ENCODE data around the gene ACER2. TPM values are rescaled to one million over a fixed set of nuclear protein-coding genes. Genes with fewer than 3 reads are reported as not detected.

Gene ACER2
- total RNA-seq, 1 donor from 2014 or later = 3.4 TPM

GRCh38 chr9:19456426-19456825 is 47.6 kb downstream of the ACER2 start:
- no peak for DNase-seq (ENCODE audit: low spot score)

DNA sequence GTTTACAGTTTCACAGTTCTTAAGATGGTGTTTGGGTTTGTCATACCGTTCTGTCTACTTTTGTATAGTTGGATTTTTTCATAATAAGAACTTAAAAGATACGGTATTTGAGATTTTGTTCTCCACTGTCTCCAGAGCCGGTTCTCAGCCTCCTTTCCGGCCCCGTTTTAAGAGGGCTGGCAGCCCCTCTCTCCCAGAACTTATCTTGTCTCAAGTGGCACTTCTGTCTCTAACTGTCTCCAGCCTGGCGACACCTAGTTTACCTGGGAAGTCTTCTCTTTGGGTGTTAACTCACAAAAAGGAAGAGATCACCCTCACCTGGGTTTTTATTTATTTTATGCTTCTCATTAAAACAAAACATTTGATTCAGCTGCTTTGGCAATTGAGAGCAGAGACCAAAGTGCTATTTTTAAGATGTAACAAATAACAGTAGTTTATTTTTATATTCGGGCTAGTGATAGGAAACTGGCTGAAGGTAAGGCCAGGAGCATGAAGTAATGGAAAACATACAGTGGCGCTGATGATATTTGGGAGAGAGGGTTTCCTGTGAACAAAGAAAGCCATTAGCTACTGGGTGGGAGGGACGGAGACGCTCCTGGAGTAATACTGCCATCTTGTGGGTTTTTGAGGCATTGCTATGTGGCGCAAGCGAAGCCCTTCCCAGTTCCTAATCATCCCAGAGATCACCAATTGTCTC is 48.3 kb downstream of the ACER2 start:
- DNase-seq (ENCODE audit: low spot score) = peak; percentile 76

GRCh38 chr9:19457693-19458009 is 48.8 kb downstream of the ACER2 start:
- no peak for DNase-seq (ENCODE audit: low spot score)

GRCh38 chr9:19460243-19460642 is 51.4 kb downstream of the ACER2 start:
- DNase-seq (ENCODE audit: low spot score) = no peak

DNA sequence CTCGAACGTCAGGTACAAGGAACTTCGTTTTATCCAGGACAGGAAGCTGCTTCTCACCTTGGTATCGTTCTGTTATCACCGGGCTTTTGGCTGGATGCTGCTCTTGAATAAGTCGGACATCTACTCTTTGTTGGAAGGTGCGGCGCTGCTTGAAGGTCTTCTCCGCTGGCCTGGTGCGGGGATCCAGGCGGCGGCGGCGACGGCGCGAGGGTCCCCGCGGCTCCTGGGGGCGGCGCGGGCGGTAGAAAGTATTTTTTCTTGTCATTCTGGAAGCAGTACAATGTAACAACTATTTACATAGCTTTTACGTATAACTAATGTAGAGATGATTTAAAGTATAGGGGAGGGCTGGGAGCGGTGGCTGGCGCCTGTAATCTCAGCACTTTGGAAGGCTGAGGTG is 52.3 kb downstream of the ACER2 start:
- DNase-seq (ENCODE audit: low spot score) = no peak

DNA sequence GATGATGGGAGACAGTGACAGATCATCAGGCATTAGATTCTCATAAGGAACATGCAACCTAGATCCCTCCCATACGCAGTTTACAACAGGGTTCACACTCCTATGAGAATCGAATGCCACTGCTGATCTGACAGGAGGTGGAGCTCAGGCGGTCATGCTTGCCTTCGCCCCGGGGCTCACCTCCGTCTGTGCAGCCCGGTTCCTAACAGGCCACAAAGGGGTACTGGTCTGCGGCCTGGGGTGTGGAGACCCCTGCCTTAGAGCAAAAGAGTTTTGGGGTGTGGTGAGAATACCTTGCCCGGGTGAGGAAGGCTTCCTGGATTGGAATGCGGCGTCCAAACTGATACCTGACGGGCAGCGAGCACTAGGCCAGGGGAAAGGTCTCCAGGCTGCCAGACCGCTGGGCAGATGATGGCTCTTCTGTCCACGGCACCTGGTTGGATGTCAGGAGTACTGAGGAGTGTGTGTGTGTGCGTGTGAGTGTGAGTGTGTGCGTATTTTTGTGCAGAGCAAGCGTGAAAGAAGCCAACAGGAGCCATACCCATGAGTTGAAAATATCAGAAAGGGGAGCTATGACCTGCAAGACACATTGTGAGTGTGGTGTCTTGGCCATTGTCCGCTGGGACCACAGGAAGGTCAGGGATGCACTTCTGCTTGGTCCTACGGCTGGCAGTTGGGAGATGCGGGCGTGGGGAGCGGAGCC is 55.4 kb downstream of the ACER2 start:
- no peak for DNase-seq (ENCODE audit: low spot score)

DNA sequence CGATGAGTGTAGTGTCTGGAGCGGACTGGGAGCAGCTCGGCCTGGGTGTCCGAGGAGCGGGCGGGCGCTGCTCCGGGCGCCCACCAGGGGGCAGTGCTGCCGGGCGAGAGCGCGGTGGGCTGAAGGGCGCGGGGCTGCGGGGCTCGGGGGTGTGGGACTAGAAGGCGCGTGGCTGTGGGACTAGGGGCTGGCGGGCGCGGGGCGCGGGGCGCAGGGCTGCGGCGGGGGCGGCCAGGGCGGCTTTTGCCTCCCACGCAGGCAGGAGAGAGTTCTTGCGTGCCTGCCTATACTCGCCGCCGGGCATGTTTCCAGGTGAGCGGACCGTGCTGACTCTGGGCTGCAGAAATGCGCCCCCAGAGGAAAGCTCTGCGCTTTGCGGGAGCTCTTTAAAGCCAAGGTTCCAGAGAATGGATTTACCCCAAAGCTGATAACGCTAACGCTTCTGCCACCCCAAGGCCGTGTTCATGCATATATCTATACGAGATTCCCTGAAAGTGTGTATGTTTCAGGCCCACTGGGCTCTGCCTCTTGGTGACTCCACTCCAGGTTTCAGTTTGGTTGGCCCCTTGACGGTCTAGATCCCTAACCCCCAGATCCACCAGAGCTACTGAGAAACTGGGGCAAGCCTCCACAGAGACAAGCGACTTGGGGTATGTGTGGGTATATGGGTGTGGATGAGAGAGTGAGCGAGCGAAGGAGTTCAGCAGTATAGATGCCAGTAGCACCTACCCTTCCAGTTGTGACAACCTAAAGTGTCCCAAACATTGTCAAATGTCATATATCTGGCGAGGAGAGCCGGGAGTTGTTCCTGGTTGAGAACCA is 56.2 kb downstream of the ACER2 start:
- DNase-seq (ENCODE audit: low spot score) = peak; percentile 65

DNA sequence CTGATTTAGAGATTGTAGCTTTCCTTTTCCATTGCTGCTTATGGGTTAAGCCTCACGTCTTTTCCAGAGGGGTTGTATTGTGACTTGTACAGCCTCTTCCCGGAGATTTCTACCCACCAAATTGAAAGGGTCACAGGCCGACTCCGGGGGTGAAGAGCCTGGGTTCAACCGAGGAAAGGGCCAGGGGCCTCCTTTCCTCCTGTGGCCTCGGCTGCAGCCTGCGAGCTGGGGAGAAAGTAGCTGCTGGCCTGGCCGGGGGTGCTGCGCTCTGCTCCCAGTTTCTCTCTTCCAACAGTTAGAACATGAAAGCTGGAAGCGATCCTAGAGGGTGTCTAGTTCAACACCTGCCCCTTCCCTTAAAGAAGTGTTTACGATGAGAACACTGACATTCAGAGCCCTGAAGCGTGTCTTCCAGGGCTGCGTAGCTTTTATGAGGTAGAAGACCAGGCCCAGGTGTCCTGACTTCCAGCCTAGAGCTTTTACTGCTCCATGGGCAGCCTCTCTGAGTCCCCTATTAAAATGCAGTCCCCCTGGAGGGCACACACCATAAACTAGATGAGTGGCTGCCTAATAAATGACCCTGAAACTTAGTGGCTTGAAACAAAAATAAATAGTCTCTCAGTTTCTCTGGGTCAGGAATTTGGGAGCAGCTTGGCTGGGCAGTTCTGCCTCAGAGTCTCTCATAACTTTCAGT is 56.9 kb downstream of the ACER2 start:
- no peak for DNase-seq (ENCODE audit: low spot score)

DNA sequence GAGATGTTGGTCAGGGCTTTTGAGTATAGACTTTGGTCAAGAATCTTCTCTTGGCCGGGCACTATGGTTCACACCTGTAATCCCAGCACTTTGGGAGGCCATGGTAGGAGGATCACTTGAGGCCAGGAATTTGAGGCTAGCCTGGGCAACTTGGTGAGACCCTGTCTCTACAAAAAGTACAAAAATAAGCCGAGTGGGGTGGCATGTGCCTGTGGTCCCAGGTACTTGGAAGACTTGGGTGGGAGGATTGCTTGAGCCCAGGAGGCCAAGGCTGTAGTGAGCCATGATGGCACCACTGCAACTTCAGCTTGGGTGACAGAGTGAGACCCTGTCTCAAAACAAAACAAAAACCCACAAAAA is 57.5 kb downstream of the ACER2 start:
- no peak for DNase-seq (ENCODE audit: low spot score)

- no peak for DNase-seq (ENCODE audit: low spot score)
Observed at GRCh38 chr9:19469271-19469670, 60.5 kb downstream of the ACER2 start.

GRCh38 chr9:19470567-19470966 is 61.8 kb downstream of the ACER2 start:
- no peak for DNase-seq (ENCODE audit: low spot score)

- no peak for DNase-seq (ENCODE audit: low spot score)
Observed at GRCh38 chr9:19470981-19471650, 62.3 kb downstream of the ACER2 start.

DNA sequence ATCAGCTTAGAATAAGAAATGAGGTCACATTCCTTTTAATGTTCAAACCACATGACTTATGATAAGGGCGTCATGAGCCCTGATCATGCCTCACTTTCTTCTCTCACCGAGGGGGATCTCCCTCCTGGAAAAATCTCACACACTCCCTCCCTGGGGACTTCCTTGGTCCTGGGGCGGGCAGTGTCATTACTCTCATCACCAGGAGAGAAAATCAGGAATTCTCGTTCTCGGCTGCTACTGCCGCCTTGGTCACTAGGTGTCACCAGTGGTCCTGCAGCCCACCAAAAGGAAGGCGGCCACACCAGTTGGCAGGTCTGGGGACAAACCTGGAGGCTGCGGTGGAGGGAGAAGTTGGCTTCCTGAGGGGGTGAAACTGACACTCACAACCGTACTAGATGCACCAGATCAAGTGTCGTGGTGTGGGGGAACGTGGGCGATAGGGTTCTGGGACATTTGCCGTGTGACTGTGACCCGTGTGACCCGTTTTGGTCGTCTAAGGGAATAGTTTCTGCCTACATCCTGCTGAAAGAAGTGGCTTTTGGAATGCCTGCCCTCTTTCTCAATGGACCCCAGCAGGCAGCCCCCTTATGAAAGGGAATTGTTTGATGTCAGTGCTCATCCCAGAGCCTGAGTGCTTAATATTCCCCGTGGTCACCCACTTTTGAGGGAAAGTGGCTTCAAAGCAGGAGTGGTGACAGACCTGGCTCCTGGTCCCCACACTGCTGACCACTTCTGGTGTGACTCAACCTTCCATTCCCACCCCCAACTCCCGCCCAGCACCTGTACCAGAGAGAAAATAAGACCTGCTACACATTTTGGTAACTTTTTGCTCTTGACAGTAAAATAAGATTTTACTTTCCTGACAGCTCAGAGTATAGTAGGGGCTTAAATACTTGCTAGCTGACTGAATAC is 63.2 kb downstream of the ACER2 start:
- DNase-seq (ENCODE audit: low spot score) = peak; percentile 21

- no peak for DNase-seq (ENCODE audit: low spot score)
Observed at GRCh38 chr9:19473605-19474004, 64.8 kb downstream of the ACER2 start.

- no peak for DNase-seq (ENCODE audit: low spot score)
Observed at GRCh38 chr9:19479874-19480273, 71.1 kb downstream of the ACER2 start.

- no peak for DNase-seq (ENCODE audit: low spot score)
Observed at GRCh38 chr9:19480345-19480744, 71.5 kb downstream of the ACER2 start.

DNA sequence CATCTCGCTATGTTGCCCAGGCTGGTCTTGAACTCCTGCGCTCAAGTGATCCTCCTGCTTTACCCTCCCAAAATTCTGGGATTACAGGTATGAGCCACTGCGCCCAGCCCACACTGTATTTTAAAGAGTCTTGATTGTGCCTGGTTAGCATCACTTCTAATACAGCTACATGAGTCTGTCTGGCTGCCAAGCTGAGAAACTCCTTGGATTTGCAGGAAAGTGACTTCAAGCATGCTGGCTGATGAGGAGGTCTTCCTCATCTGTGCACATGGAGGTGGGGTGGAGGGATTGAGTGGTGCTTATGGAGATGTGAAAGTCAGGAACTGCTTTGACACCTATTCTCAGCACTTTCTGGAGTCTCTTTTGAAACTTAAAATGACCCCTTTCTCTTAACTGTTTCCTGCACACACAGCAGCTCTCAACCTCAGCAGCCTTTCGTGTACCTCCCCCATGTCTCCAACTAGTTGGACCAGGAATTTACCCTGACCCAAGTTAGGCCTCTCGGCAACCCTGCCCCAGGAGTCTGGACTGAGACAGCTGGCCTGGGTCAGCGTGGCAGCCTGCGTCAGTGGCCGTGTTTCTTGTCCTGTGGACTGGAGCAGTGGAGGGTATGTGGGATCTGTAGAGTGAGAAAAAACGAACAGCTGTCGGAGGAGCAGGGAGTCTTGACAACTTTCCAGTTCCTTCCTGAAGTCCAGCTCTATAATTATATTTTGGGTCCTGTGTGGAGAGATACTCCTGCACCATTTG is 72.5 kb downstream of the ACER2 start:
- no peak for DNase-seq (ENCODE audit: low spot score)

GRCh38 chr9:19481971-19482404 is 73.2 kb downstream of the ACER2 start:
- DNase-seq (ENCODE audit: low spot score) = no peak

DNA sequence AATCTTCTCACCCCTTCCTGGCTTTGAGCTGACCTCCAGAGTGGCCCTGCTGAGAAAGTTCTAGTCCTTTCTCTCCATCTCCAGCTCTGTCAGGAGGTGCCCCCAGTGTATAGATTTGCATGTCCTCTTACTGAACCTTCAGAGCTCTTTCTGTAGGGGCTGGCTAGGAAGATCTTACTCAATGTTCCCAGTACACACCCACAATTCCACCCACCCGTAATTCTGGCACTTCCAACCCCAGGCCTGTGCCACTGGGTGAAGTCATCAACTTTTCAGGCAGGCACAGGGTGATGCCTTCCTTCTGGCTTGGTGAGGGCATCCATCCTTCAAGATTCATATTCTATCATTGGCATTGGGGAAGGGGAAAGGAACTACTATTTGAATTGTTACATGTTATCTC is 75.9 kb downstream of the ACER2 start:
- no peak for DNase-seq (ENCODE audit: low spot score)

DNA sequence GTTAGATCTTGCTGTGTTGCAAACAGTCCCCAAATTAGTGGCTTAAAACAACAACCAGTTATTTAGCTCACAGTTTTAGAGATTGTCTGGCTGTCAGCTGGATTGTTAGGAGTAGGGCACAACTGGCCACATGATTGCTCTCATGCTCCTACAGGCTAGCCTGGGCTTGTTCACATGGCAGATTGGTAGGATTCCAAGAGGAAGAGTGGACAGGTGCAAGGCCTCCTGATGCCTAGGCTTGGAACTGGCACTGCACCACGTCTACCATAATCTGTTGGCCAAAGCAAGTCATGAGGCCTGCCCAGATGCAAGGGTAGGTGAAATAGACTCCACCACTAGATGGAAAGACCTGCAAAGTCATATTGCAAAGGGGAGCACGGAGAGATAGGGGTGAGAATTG is 76.4 kb downstream of the ACER2 start:
- DNase-seq (ENCODE audit: low spot score) = no peak
